HepG2 (cell line): ENCODE measurements around the gene SMARCE1. TPM values are rescaled to one million over a fixed set of nuclear protein-coding genes. Genes with fewer than 3 reads are reported as not detected.

ENCODE experiments used
- SNAPC2 ChIP-seq: sonication (generic); formaldehyde crosslinking; IDR thresholded peaks from 2 replicates; pipeline ENCODE4 v1.8.1; 2022; ENCODE audit warnings: mild to moderate bottlenecking, missing genetic modification reagents
- ZNF235 ChIP-seq: sonication (generic); formaldehyde crosslinking; IDR thresholded peaks from 2 replicates; pipeline ENCODE4 v1.8.1; 2023; ENCODE audit warnings: mild to moderate bottlenecking, missing genetic modification reagents, borderline replicate concordance
- ZNF33B ChIP-seq: sonication (generic); formaldehyde crosslinking; IDR thresholded peaks from 2 replicates; pipeline ENCODE4 v1.5.1; 2020; ENCODE audit warnings: mild to moderate bottlenecking, missing genetic modification reagents
- ZNF569 ChIP-seq: sonication (generic); formaldehyde crosslinking; IDR thresholded peaks from 2 replicates; pipeline ENCODE4 v1.5.0; 2020; ENCODE audit warnings: mild to moderate bottlenecking, missing genetic modification reagents, moderate library complexity, borderline replicate concordance
- polyA plus RNA-seq, 8 experiments: library from polyadenylated mRNA; depleted of rRNA in 3 of 8; stranded (reverse) in 7 of 8; unstranded in 1 of 8; fragments of >200 nt; fragmentation: Illumina TruSeq in 4 of 8; extraction: Trizol in 4 of 8; gene quantifications; 2 replicates each; pipeline versions ENCODE4 v1.2.1 to v1.2.3, GENCODE V29; 2011 to 2016; ENCODE audit warnings: low read depth in 4 of 8, missing spikeins in 1 of 8, mixed read lengths in 1 of 8; ENCODE audit not compliant: insufficient read depth in 1 of 8
- total RNA-seq, 5 experiments: library from RNA; depleted of rRNA; stranded (reverse); fragments of >200 nt; fragmentation: Illumina TruSeq; extraction: Trizol; gene quantifications; 2 replicates each; pipeline ENCODE4 v1.2.3, GENCODE V29; 2016; ENCODE audit warnings: low read depth in 1 of 5
- TF ChIP-seq, protein P1 (sequence below): sonication (generic); formaldehyde crosslinking; IDR thresholded peaks from 2 replicates; pipeline ENCODE4 v1.5.0; 2020; ENCODE audit warnings: mild to moderate bottlenecking, missing genetic modification reagents
- TF ChIP-seq, protein P2 (sequence below): sonication (generic); formaldehyde crosslinking; IDR thresholded peaks from 2 replicates; pipeline ENCODE4 v1.4.0; 2020; ENCODE audit warnings: missing genetic modification reagents, borderline replicate concordance

SMARCE1 gene
- total and polyA plus RNA-seq, 2 of the 13 experiments (the other 11 are each of a cell fraction or from before 2014, with no cell fraction given): 43.5 to 127 TPM

DNA sequence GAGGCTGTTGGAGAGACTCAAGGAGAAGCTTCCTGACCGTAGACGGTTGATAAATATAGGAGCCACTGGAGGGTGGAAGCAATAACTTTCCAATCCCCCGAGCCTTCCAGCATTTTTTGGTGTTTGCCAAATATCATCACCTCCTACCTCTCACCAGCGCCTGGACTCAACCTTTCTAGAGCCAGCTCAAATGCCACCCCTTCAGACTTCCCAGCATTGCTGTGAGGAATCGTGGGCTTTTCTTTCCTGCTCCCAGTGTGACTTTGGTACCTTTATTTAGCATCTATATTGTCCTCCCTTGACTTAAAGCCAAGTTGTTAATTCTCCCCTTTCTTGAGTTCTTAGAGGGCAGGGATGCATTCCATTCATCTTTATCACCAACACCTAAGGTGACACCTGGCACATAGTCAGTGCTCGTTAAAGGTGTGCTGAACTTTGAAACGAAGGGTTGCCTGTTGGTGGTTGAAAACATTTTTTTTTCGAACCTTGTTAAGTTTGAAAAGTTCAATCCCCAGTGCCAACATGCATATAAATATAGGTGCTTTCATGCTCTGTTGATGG lies 47.1 kb downstream of the SMARCE1 start (continued):
- TF ChIP-seq, protein P1, sequence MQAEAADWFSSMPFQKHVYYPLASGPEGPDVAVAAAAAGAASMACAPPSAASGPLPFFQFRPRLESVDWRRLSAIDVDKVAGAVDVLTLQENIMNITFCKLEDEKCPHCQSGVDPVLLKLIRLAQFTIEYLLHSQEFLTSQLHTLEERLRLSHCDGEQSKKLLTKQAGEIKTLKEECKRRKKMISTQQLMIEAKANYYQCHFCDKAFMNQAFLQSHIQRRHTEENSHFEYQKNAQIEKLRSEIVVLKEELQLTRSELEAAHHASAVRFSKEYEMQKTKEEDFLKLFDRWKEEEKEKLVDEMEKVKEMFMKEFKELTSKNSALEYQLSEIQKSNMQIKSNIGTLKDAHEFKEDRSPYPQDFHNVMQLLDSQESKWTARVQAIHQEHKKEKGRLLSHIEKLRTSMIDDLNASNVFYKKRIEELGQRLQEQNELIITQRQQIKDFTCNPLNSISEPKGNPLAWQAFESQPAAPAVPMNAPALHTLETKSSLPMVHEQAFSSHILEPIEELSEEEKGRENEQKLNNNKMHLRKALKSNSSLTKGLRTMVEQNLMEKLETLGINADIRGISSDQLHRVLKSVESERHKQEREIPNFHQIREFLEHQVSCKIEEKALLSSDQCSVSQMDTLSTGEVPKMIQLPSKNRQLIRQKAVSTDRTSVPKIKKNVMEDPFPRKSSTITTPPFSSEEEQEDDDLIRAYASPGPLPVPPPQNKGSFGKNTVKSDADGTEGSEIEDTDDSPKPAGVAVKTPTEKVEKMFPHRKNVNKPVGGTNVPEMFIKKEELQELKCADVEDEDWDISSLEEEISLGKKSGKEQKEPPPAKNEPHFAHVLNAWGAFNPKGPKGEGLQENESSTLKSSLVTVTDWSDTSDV (CRISPR knock-in tag): no peak
- TF ChIP-seq ZNF235 (CRISPR knock-in tag) (no peak), ZNF569 (CRISPR knock-in tag) (no peak), SNAPC2 (no peak), ZNF33B (no peak)
- TF ChIP-seq, protein P2, sequence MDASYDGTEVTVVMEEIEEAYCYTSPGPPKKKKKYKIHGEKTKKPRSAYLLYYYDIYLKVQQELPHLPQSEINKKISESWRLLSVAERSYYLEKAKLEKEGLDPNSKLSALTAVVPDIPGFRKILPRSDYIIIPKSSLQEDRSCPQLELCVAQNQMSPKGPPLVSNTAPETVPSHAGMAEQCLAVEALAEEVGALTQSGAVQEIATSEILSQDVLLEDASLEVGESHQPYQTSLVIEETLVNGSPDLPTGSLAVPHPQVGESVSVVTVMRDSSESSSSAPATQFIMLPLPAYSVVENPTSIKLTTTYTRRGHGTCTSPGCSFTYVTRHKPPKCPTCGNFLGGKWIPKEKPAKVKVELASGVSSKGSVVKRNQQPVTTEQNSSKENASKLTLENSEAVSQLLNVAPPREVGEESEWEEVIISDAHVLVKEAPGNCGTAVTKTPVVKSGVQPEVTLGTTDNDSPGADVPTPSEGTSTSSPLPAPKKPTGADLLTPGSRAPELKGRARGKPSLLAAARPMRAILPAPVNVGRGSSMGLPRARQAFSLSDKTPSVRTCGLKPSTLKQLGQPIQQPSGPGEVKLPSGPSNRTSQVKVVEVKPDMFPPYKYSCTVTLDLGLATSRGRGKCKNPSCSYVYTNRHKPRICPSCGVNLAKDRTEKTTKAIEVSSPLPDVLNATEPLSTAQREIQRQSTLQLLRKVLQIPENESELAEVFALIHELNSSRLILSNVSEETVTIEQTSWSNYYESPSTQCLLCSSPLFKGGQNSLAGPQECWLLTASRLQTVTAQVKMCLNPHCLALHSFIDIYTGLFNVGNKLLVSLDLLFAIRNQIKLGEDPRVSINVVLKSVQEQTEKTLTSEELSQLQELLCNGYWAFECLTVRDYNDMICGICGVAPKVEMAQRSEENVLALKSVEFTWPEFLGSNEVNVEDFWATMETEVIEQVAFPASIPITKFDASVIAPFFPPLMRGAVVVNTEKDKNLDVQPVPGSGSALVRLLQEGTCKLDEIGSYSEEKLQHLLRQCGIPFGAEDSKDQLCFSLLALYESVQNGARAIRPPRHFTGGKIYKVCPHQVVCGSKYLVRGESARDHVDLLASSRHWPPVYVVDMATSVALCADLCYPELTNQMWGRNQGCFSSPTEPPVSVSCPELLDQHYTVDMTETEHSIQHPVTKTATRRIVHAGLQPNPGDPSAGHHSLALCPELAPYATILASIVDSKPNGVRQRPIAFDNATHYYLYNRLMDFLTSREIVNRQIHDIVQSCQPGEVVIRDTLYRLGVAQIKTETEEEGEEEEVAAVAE (CRISPR knock-in tag): no peak
- TF ChIP-seq, all 625 proteins: peak for 0
